ENCODE results near the gene PUSL1. TPM values are rescaled to one million over a fixed set of nuclear protein-coding genes. Genes with fewer than 3 reads are reported as not detected.

The PUSL1 gene
- total and polyA plus RNA-seq, 2 of the 4 experiments (the other 2 are of a cell fraction): 10.9 to 33.0 TPM

- in situ Hi-C loops (cut with MboI; ENCODE audit: low sequenced_read_pairs): no loop called here
- Histone ChIP-seq H4K8ac (ENCODE audit: low read depth in 2 of 2, low read length in 2 of 2) (no peak overlapping the region), H3K27me3 (ENCODE audit: control insufficient read depth, insufficient read depth, low read length) (no peaks in the 10 kb centered on the region), H2AK9ac (replicated peaks; ENCODE audit: low read depth, low read length, poor library complexity) (peak overlapping the region; percentile 71), H3K4me2 (ENCODE audit: low read depth, low read length) (no peak overlapping the region), H3K9me3 (ENCODE audit: control insufficient read depth, insufficient read depth, low read length) (no peaks in the 10 kb centered on the region), H2BK15ac (ENCODE audit: low read depth, low read length) (no peak overlapping the region), H3K23ac (ENCODE audit: low read depth, low read length) (no peak overlapping the region), H2AK5ac (ENCODE audit: low read depth, low read length) (no peak overlapping the region), H3K14ac (replicated peaks; ENCODE audit: low read depth, low read length) (no peak overlapping the region), H4K5ac (ENCODE audit: low read depth, low read length) (no peak overlapping the region), H2BK120ac (ENCODE audit: low read depth, low read length) (no peak overlapping the region), H3K27ac (ENCODE audit: insufficient read depth, low read length) (0 out of 2 replicates have a peak overlapping the region, but pooled peaks have one; percentile 21), H2BK5ac (ENCODE audit: low read depth, low read length, poor library complexity, severe bottlenecking) (no peak overlapping the region), H2AFZ (replicated peaks; ENCODE audit: low read length, poor library complexity) (peak overlapping the region; percentile 11), H3K36me3 (ENCODE audit: control insufficient read depth, insufficient read depth, low read length) (peaks cover 43% of the 10 kb centered on the region), H3K4me1 (ENCODE audit: control insufficient read depth, insufficient read depth, low read length) (peaks cover 13% of the 10 kb centered on the region; the same call in 1 of the 2 replicates), H3K4ac (ENCODE audit: low read depth, low read length) (no peak overlapping the region), H2BK20ac (ENCODE audit: low read depth, low read length) (no peak overlapping the region), H3K9me1 (ENCODE audit: insufficient read depth, low read length) (peaks cover 4% of the 10 kb centered on the region), H4K20me1 (ENCODE audit: insufficient read depth, low read length) (peaks cover 72% of the 10 kb centered on the region), H3K79me1 (ENCODE audit: low read depth in 1 of 2, low read length in 2 of 2) (peaks cover 14 to 80% of the 10 kb centered on the region in 2 experiments), H3K4me3 (ENCODE audit: insufficient read depth, low read depth, low read length) (no peak overlapping the region), H3K9ac (ENCODE audit: low read depth, low read length) (no peak overlapping the region), H4K91ac (ENCODE audit: insufficient read depth, low read depth, low read length) (no peak overlapping the region), H3K18ac (ENCODE audit: low read depth, low read length) (no peak overlapping the region), H3K56ac (ENCODE audit: extremely low read depth, insufficient read depth, low read length) (no peak overlapping the region)
- peak; percentile 40; the same call in 1 of the 2 replicates for TF ChIP-seq POLR2A (IDR thresholded peaks at IDR 0.05; ENCODE audit: low read depth, low read length)
- no peak for TF ChIP-seq CHD1 (IDR thresholded peaks at IDR 0.05; ENCODE audit: low read depth, low read length)
- no peak for TF ChIP-seq RAD21 (IDR thresholded peaks at IDR 0.05; ENCODE audit: low read length)
- TF ChIP-seq BHLHE40 (IDR thresholded peaks at IDR 0.05; ENCODE audit: low read depth, low read length): no peak
- no peak for ATAC-seq (ENCODE audit: low read depth)
- BruUV-seq (replicated peaks): no TSS peak
- DNase-seq: no peak
- dilution Hi-C loops (cut with HindIII; ENCODE audit: low sequenced_read_pairs, unreplicated experiment): no loop called here
- 93% methylated on average over 13 of the region's 36 CpGs; no CpG with 5 or more reads in 1 of the 2 experiments for WGBS, 2 experiments (ENCODE audit: extremely low coverage in 2 of 2, insufficient read length in 1 of 2)
- CTCF ChIA-PET: interaction anchor here (0.6 kb wide), 1 partner anchor 40 kb away, joined by 3 read pairs; no protein-coding TSS in a partner anchor
- intact Hi-C loops (cut with micrococcal nuclease): no loop called here
- POLR2A ChIA-PET (ENCODE audit: unreplicated experiment): no interaction called here
Observed at GRCh38 chr1:1318777-1319645, 10.6 kb downstream of the PUSL1 start.
